Ovary (tissue), 9 donors: ENCODE data around the gene DDIT4. TPM values are rescaled to one million over a fixed set of nuclear protein-coding genes. Genes with fewer than 3 reads are reported as not detected.
A peak's percentile ranks its signal among the peaks of the same experiment; 100 is the strongest.
"Not testable (repeated sequence)": the region's sequence is repeated elsewhere in the genome, so short reads cannot be mapped to it uniquely, and the experiment has no call there.

Experiments
- DNase-seq, 5 donors: peaks; one replicate each; pipeline ENCODE4 v3.0.0-alpha.2; 2019 to 2020
- H3K27ac ChIP-seq, 2 donors: fragments of 200-600 bp; one replicate each; pipeline versions ENCODE4 v1.5.1 to v1.8.0; 2019 to 2022
- H3K27me3 ChIP-seq: fragments of 200-600 bp; one replicate; pipeline ENCODE4 v1.8.0; 2022
- H3K36me3 ChIP-seq: fragments of 200-600 bp; sonication (generic); one replicate; pipeline ENCODE4 v1.5.1; 2019
- H3K4me1 ChIP-seq: one replicate; pipeline ENCODE4 v1.8.1; 2013; ENCODE audit warnings: mild to moderate bottlenecking, moderate library complexity; ENCODE audit not compliant: insufficient read depth
- H3K4me3 ChIP-seq: fragments of 200-600 bp; sonication (generic); one replicate; pipeline ENCODE4 v1.5.1; 2017
- H3K9me3 ChIP-seq, 2 donors: fragments of 200-600 bp in 1 of 2; sonication (generic) in 1 of 2; one replicate each; pipeline versions ENCODE4 v1.5.1 to v1.8.1; 2013 to 2019; ENCODE audit warnings: mild to moderate bottlenecking in 1 of 2, moderate library complexity in 1 of 2
- CTCF ChIP-seq, 3 donors: fragments of 450-650 bp in 2 of 3; fragments of 200-600 bp in 1 of 3; IDR thresholded peaks; one replicate each; pipeline versions ENCODE4 v1.5.1 to v1.8.0; 2016 to 2022; ENCODE audit warnings: antibody characterized with exemption in 3 of 3, mild to moderate bottlenecking in 1 of 3
- EP300 ChIP-seq: sonication (generic); formaldehyde crosslinking; IDR thresholded peaks from one replicate; pipeline ENCODE4 v1.6.1; 2017; ENCODE audit warnings: antibody characterized with exemption
- POLR2A ChIP-seq: fragments of 450-650 bp; IDR thresholded peaks from one replicate; pipeline ENCODE4 v1.6.1; 2017; ENCODE audit warnings: antibody characterized with exemption, mild to moderate bottlenecking, moderate library complexity
- WGBS, 3 donors: extraction: QIAGEN DNeasy Blood & Tissue Kit in 1 of 3; methylation state at CpG; one replicate each; pipeline versions ENCODE4 v1.1.5 to v1.1.7; 2013 to 2017; 5-methylcytosine and 5-hydroxymethylcytosine counted together
- intact Hi-C, 4 donors: fragments of 100-400 bp; cut with DNase I; formaldehyde crosslinking; loops; one replicate each; pipeline versions ENCODE4 v1.11.0 to v1.15.1; 2022 to 2023
- polyA plus RNA-seq, 2 donors: library from polyadenylated mRNA; stranded (reverse); fragments of 200-250 nt in 1 of 2; fragments of 350-450 nt in 1 of 2; fragmentation: Illumina TruSeq in 1 of 2; extraction: RNeasy Lipid Tissue Mini Kit (QIAGEN cat#74804) in 1 of 2; gene quantifications; one replicate each; pipeline ENCODE4 v1.2.3, GENCODE V29; 2013 to 2014
- total RNA-seq, 7 donors: library from RNA; depleted of rRNA in 2 of 7; stranded (reverse); fragments of >200 nt in 2 of 7; fragmentation: NEBNext Ultra II Directional in 3 of 7; extraction: Animal tissue kit (Norgen Biotek cat#: 25700) in 3 of 7; gene quantifications; one replicate each; pipeline versions ENCODE4 v1.1.0 to v1.2.4, GENCODE V29; 2016 to 2023
- donor health status: DM: no; HTN: no; CAD: no; lungs with moderate emphysema.
- donor health status: DM: no; HTN: no; CAD: no.
- donor health status: Bipolar disorder and iron deficiency.
- donor health status: DM: yes; HTN: yes; CAD: no.
- donor health status: DM: no; HTN: no; CAD: no.
- donor health status: DM: yes; HTN: yes; CAD: no.

DDIT4 gene
- total and polyA plus RNA-seq, 9 donors = 46.6 to 1,952 (median 524) TPM

- no peaks in the 10 kb centered on the region for H3K36me3 ChIP-seq
- no peak for TF ChIP-seq CTCF (IDR thresholded peaks at IDR 0.05)
- no peak for TF ChIP-seq EP300
- no peak for TF ChIP-seq POLR2A
- 91 to 93% (median 91%) methylated on average over 14 to 15 of the region's 15 CpGs for WGBS, 3 donors
- intact Hi-C loops = no loop called here
- peaks cover 3% of the 10 kb centered on the region for H3K4me1 ChIP-seq
- H3K4me3 ChIP-seq = no peak overlapping the region
- no peaks in the 10 kb centered on the region for H3K27me3 ChIP-seq
- no peak overlapping the region for H3K27ac ChIP-seq
- DNase-seq = no peak
- no peaks in the 10 kb centered on the region for H3K9me3 ChIP-seq
Measured at GRCh38 chr10:72267819-72268399, 5.8 kb upstream of the DDIT4 start.

GRCh38 chr10:72268475-72269200, 5.1 kb upstream of the DDIT4 start:
- intact Hi-C loops = not testable (repeated sequence)

GRCh38 chr10:72270607-72271281, 3.0 kb upstream of the DDIT4 start:
- DNase-seq = no peak
- TF ChIP-seq POLR2A (no peak), CTCF (IDR thresholded peaks at IDR 0.05) (no peak), EP300 (no peak)
- no peaks in the 10 kb centered on the region for H3K9me3 ChIP-seq
- no peaks in the 10 kb centered on the region for H3K27me3 ChIP-seq
- no peak overlapping the region for H3K4me3 ChIP-seq
- H3K27ac ChIP-seq = no peak overlapping the region
- intact Hi-C loops = loop anchor here in 2 of 4 donors (5.0 to 10.0 kb wide), 2 partner anchors 54 to 67 kb away; no protein-coding TSS in a partner anchor
- WGBS, 3 donors = 91 to 95% (median 93%) methylated on average over 5 of the region's 5 CpGs
- H3K36me3 ChIP-seq = no peaks in the 10 kb centered on the region
- H3K4me1 ChIP-seq = peaks cover 3% of the 10 kb centered on the region

More at GRCh38 chr10:72268475-72269200, 5.1 kb upstream of the DDIT4 start:
- not testable (repeated sequence) for H3K4me3 ChIP-seq, DNase-seq, H3K4me1 ChIP-seq, H3K36me3 ChIP-seq, H3K9me3 ChIP-seq, H3K27ac ChIP-seq, H3K27me3 ChIP-seq
- WGBS, 3 donors = 90 to 95% (median 92%) methylated on average over 5 of the region's 5 CpGs

DNA sequence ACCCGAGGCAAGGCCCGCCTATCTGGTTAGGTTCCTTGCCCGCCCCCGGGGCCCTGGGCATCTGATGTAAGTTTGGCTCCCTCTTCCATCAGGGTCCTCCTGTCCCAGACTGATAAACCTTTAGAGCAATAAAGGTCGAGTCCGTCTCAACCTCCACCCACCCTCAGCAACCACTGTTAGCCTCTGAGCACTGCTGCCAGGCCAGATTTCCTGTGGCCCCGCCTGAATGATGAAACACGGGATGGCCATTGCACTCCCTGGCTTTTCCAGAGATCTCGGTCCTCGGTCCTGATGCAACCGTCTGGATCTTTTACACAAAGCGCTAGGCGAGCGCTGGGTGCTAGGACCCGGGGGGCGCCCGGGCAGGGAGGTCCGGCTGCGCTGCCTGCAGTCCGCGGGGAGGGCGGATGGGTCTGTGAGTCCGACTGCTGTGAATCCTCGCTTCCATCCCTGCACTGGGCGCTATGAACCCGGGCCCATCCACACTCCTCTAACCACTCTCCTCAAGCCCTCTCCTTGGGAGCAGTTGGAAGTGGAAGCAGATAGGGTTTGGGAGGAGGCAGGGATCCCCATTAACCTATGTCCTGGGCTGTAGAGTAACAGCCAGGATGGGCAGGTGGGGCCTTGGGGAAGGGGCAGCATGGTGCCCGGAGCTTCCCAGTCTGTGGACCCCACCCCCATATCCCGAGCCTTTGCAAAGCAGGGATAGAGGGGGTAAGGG, 875 bp upstream of the DDIT4 start:
- TF ChIP-seq CTCF (IDR thresholded peaks at IDR 0.05) (no peak), POLR2A (peak; percentile 60), EP300 (peak; percentile 7)
- WGBS, 3 donors = 4 to 6% (median 4%) methylated on average over 25 to 28 of the region's 28 CpGs
- Histone ChIP-seq H3K9me3 (no peaks in the 10 kb centered on the region), H3K27ac (peak overlapping the region; percentile 89 to 95), H3K4me1 (peaks cover 6% of the 10 kb centered on the region), H3K4me3 (peak overlapping the region; percentile 77), H3K36me3 (no peaks in the 10 kb centered on the region), H3K27me3 (no peaks in the 10 kb centered on the region)
- DNase-seq = peak; percentile 89 to 94 (median 90)
- intact Hi-C loops = loop anchor here (2.0 to 10.0 kb wide), 5 partner anchors 28 to 64 kb away; no protein-coding TSS in a partner anchor
